Activated T-helper 1 cell treated with anti-CD3 and anti-CD28 coated beads, Interleukin-2, amount 50 U/mL, for 16 hours (primary cell): ENCODE results near the gene APOA5.
A peak's percentile ranks its signal among the peaks of the same experiment; 100 is the strongest.
"Not testable (repeated sequence)": the region's sequence is repeated elsewhere in the genome, so short reads cannot be mapped to it uniquely, and the experiment has no call there.

ENCODE experiments used
- DNase-seq, 2 donors: peaks; one replicate each; pipeline ENCODE4 v3.0.0-alpha.2; 2020; ENCODE audit warnings: low read depth in 1 of 2, low spot score in 1 of 2

Gene APOA5

GRCh38 chr11:116791813-116792143 is at the start of gene APOA5:
TSS of gene APOA5 (minus strand) at chr11:116791879. CDS start at chr11:116791860, 19 bp downstream.
- DNase-seq, result no peak

GRCh38 chr11:116840746-116841296 is 49.1 kb upstream of the APOA5 start:
- DNase-seq, result no peak

GRCh38 chr11:116840224-116840745 is 48.6 kb upstream of the APOA5 start:
- no peak for DNase-seq

- DNase-seq, result no peak
These were observed 46.8 kb upstream of the APOA5 start for GRCh38 chr11:116838321-116839084.

GRCh38 chr11:116837231-116838091 is 45.8 kb upstream of the APOA5 start, which contains the start of gene APOA1:
TSS of gene APOA1 (minus strand) at chr11:116837622. CDS start at chr11:116837387, 235 bp downstream.
- no peak for DNase-seq

GRCh38 chr11:116836632-116836991 is 44.9 kb upstream of the APOA5 start:
- no peak for DNase-seq

- DNase-seq, result peak; percentile 52 to 68
These were observed 44.3 kb upstream of the APOA5 start for GRCh38 chr11:116835791-116836631.

- no peak for DNase-seq
These were observed 43.5 kb upstream of the APOA5 start for GRCh38 chr11:116835042-116835772.

GRCh38 chr11:116834535-116835041 is 42.9 kb upstream of the APOA5 start:
- not testable (repeated sequence) for DNase-seq

GRCh38 chr11:116833816-116834534 is 42.3 kb upstream of the APOA5 start:
- no peak for DNase-seq

- no peak for DNase-seq
These were observed 41.8 kb upstream of the APOA5 start for GRCh38 chr11:116833491-116833815.

GRCh38 chr11:116832350-116833290 is 40.9 kb upstream of the APOA5 start:
- no peak for DNase-seq

- DNase-seq, result no peak
These were observed 40.2 kb upstream of the APOA5 start for GRCh38 chr11:116831790-116832349.

GRCh38 chr11:116830184-116830912 is 38.7 kb upstream of the APOA5 start:
- no peak for DNase-seq

- no peak for DNase-seq
These were observed 38.0 kb upstream of the APOA5 start, which contains the start of gene APOC3 for GRCh38 chr11:116829525-116830183. TSS of gene APOC3 (plus strand) at chr11:116829907. CDS start at chr11:116830583, 676 bp downstream.

- no peak for DNase-seq
These were observed 37.2 kb upstream of the APOA5 start for GRCh38 chr11:116828632-116829524.
